ENCODE results near the gene IGFLR1.
"Not testable (repeated sequence)": the region's sequence is repeated elsewhere in the genome, so short reads cannot be mapped to it uniquely, and the experiment has no call there.

Gene IGFLR1

GRCh38 chr19:35777086-35777841, 35.0 kb upstream of the IGFLR1 start:
- DNase-seq: peak; percentile 17

GRCh38 chr19:35776102-35776788, 34.0 kb upstream of the IGFLR1 start:
- peak; percentile 14 for DNase-seq

GRCh38 chr19:35775298-35776101, 33.2 kb upstream of the IGFLR1 start, which contains the start of gene ARHGAP33:
Gene ARHGAP33 (plus strand): TSS chr19:35775564. CDS start chr19:35775659, 95 bp downstream.
- DNase-seq: peak; percentile 99

- no peak for DNase-seq
These were observed 32.7 kb upstream of the IGFLR1 start for GRCh38 chr19:35775046-35775297.

GRCh38 chr19:35774274-35775045, 32.2 kb upstream of the IGFLR1 start:
- DNase-seq: peak; percentile 18

GRCh38 chr19:35773020-35773806, 31.0 kb upstream of the IGFLR1 start:
- DNase-seq: no peak

- not testable (repeated sequence) for DNase-seq
These were observed 30.1 kb upstream of the IGFLR1 start for GRCh38 chr19:35772362-35772761.

GRCh38 chr19:35768082-35768421, 25.8 kb upstream of the IGFLR1 start:
- DNase-seq: no peak

- no peak for DNase-seq
These were observed 25.2 kb upstream of the IGFLR1 start for GRCh38 chr19:35767288-35768081.

- no peak for DNase-seq
These were observed 24.4 kb upstream of the IGFLR1 start for GRCh38 chr19:35766571-35767104.

- DNase-seq: no peak
These were observed 22.4 kb upstream of the IGFLR1 start for GRCh38 chr19:35764432-35765315.

- no peak for DNase-seq
These were observed 18.6 kb upstream of the IGFLR1 start for GRCh38 chr19:35760711-35761349.

GRCh38 chr19:35759697-35760096, 17.4 kb upstream of the IGFLR1 start:
- no peak for DNase-seq

GRCh38 chr19:35757749-35758608, 15.7 kb upstream of the IGFLR1 start, which contains the start of gene PROSER3:
Gene PROSER3 (plus strand): TSS chr19:35758176. CDS start chr19:35758216, 40 bp downstream.
- peak; percentile 100 for DNase-seq

GRCh38 chr19:35757231-35757748, 15.0 kb upstream of the IGFLR1 start:
- peak; percentile 97 for DNase-seq

GRCh38 chr19:35756377-35757230, 14.4 kb upstream of the IGFLR1 start, which contains the start of gene HSPB6:
Gene HSPB6 (minus strand): TSS chr19:35757029. CDS start chr19:35757008, 21 bp downstream.
- DNase-seq: peak; percentile 86

All from femur (tissue), 1 donor.